Neural progenitor cell (in vitro differentiated cells): ENCODE data around the gene C12orf42.

Source experiments
- EZH2phosphoT487 ChIP-seq: fragments of 200-600 bp; sonication (generic); IDR thresholded peaks from 2 replicates; pipeline ENCODE4 v1.6.1; 2017; ENCODE audit warnings: antibody characterized with exemption
- TF ChIP-seq, protein P1 (sequence below): fragments of 200-600 bp; sonication (generic); IDR thresholded peaks from 2 replicates; pipeline ENCODE4 v1.5.1; 2017; ENCODE audit warnings: antibody characterized with exemption, mild to moderate bottlenecking

DNA sequence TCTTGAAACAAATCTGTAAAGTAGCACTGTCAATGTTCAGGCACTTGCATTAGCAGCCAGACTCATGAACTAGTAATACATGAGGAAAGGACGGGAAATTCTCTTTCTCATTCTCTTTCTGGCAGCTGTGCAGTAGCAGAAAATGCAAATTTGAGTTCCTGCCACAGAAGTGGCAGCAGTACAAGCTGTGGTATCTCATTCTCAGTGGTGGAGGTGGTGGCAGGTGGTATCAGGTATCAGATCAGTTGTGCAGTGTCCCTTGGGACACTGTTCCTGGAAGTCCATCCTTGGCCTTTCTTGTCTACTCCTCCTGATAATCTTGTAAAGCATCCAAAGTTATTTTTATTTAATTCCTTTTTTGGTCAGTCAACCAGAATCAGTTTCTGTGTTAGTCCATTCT lies 103.0 kb downstream of the C12orf42 start:
- TF ChIP-seq, protein P1, sequence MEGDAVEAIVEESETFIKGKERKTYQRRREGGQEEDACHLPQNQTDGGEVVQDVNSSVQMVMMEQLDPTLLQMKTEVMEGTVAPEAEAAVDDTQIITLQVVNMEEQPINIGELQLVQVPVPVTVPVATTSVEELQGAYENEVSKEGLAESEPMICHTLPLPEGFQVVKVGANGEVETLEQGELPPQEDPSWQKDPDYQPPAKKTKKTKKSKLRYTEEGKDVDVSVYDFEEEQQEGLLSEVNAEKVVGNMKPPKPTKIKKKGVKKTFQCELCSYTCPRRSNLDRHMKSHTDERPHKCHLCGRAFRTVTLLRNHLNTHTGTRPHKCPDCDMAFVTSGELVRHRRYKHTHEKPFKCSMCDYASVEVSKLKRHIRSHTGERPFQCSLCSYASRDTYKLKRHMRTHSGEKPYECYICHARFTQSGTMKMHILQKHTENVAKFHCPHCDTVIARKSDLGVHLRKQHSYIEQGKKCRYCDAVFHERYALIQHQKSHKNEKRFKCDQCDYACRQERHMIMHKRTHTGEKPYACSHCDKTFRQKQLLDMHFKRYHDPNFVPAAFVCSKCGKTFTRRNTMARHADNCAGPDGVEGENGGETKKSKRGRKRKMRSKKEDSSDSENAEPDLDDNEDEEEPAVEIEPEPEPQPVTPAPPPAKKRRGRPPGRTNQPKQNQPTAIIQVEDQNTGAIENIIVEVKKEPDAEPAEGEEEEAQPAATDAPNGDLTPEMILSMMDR: no peak
- TF ChIP-seq EZH2phosphoT487: no peak
